ENCODE data around the gene NRXN3.

NRXN3 gene

DNA sequence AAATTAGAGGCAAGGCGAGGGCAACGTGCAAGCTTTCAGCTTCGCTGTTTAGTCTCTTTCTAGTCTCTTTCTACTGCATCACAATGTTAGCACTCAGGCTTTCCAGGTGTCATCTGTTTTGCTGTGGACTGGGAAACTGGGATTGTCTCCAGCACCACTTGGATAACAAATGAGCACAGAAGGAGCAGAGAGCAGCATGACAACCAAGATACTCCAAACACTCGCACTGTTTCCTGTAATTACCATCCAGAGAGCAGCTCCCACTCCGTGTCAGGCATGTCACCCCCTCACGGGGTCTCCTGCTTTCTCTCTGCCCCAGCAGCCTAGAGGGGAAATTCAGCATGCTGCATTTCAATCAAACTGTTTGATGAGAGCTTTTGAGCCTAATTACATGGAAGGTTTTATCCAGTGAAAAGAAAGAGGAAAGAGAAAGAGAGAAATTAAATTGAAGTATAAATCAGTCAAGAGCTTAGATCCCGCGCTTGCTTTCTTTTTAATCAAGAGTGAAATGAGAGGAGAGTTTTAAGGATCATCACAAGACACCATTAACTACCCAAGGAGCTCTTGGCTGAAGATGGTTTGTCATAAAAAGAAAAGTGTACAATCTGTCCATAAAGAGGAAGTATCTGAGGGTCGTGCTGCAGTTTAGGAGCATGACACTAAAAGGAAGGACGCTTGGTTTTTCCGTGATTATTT lies 1123.5 kb downstream of the NRXN3 start:
- no peak for DNase-seq (ENCODE audit: low spot score)

DNA sequence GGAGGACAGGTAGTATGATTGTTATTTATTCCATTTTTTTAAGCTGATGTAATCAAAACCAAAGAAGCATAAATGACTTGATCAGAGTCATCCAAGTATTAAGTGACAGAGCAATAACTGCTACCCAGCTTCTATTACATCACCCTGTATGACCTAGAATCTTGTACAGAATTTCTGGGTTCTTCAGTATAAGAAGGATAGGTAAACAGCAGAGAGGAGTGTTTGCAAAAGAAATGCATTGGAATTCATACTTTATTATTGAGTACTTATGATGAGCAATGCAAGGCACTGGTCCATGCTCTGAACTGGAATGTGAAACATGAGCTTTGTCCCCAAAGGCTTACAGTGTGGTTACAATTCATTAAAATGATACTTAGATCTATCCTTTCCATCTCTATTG lies 1124.3 kb downstream of the NRXN3 start:
- no peak for DNase-seq (ENCODE audit: low spot score)

DNA sequence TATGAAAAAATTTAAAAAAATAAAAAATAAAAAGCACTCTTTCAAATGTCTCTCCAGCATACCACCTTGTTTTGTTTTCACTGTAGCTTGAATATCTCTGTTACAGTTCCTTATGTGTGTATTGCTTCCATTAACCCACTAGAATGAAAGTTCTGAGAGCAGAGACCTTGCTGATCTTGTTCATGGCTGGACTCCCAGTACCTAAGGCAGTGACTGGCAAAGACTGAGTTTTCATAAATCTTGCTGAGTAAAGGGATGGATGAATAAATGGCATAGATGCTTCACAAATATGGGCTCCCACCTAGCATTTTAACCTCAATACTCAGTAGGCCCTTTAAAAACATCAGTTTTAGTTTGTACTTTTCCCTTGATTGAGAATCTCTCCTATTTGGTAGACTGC lies 1125.2 kb downstream of the NRXN3 start:
- no peak for DNase-seq (ENCODE audit: low spot score)

DNA sequence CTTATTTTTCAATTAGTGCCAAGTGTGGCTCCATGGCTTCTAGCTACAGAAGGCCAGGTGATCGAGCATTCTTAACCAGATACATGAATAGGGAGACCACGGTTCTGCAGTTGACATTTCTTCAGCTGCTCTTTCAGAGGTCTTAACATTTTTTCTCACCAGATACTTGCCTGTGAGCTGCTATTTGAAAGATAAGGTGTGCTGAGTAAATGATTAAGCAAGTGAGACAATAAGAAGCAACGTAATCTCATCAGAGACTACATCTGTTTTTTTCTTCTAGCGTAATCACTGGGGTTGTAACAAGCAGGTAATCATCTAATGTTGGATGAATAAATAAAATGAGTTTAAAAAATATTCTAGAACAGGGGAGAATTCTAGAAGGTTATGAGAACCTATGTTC lies 1128.2 kb downstream of the NRXN3 start:
- no peak for DNase-seq (ENCODE audit: low spot score)

DNA sequence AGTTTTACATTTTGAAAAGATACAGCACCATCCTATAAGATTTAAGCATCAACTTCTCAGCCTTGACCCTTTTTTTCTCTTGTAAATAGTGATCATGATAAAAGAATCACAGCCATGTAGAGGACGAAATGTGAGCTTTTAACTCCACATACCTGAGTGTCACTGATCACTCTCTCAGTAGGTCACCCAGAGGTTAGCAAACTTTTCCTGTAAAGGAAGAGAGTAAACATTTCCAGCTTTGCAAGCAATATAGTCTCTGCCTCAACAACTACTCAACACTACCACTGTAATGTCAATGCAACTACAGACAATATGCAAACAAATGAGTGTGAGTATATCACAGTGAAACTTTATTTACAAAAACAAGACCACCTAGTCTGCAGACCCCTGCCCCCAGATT lies 1129.0 kb downstream of the NRXN3 start:
- DNase-seq (ENCODE audit: low spot score): no peak

DNA sequence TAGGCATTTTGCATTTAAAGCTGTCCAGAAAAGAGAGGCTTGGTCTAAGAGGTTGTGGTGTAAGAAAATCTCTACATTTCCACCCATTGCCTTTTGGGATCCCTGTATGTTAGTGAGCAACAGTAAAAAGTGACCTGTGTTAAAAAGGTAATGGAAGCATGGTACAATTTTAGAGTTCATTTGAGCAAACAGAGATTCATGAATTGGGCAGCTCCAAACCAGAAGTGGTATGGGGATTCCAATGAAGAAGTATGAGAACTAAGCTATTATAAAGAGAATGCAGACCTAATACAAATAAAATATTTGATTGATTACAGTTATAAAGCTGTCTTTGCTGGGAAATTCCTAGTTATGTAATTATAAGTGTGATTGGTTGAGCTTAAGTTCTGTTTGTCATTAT lies 1134.1 kb downstream of the NRXN3 start:
- no peak for DNase-seq (ENCODE audit: low spot score)

DNA sequence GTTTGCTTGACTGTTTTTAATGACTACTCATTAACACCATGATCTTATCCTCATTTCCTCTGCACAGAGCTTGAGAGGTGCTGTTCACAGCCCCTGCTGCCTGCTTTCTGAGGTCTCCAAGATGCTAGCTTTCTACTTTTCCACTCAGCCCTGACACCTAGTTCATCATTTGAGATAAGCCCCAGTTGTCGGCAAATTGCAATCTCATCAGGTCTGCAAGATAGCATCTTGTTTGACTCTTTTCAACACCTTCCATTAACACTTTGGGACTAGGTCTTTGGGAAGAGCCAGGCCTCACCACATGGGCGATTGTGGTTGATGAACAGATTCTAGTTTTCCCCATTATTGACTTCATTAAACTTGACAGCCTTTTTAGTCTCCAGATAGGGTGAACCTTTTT lies 1136.4 kb downstream of the NRXN3 start:
- DNase-seq (ENCODE audit: low spot score): no peak

DNA sequence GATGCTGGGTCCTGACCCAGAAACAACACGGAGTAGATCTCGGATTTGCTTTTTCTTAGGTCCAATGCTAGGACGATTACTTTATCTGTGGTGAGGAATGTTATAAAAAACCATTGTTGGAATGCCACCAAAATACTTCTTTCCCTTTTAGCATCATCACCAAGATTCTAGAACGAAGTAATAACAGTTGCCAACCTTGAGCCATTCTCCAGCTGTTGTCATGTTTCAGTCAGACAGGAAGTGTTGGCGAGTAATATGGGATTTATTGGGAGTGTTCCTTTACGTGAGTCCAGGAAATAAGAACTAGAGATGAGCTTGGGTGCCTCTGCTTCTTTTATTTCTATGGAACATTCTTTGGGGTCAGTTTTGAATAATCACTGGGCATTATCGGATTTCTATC lies 1148.2 kb downstream of the NRXN3 start:
- DNase-seq (ENCODE audit: low spot score): no peak

DNA sequence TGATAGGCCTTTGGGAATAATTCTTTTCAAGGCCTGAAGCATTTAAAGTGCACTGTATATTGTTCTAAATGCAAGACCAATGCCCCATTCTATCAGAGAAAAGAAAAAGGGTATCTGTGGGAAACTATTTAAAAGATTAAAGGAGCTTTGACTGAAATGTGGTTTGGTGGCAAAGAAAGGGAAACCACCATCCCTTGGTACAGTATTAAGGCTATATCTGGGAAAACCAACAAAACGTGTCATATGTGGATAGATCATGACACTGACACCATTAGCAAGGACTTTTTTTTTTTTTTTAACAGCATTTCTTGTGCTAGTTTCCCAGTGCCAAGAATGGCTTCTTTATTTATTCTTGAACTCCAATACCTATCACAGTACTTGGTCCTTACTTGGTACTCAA lies 1150.4 kb downstream of the NRXN3 start:
- no peak for DNase-seq (ENCODE audit: low spot score)

DNA sequence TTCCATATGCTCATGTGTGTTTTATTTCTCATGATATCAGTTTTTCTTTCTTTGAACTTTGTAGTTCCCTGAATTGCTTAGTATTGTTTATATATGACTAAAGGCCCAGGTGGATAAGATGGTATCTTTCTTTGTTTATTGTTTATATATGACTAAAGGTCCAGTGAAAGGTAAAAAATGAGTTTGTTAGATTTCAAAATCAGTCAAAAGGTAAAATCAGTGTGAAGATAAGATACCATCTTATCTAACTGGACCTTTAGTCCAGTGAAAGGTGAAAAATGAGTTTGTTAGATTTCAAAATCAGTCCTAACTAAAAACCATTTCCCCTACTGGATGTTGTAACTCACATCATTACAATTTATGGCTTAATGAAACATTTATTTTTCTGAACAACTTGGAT lies 1150.9 kb downstream of the NRXN3 start:
- DNase-seq (ENCODE audit: low spot score): no peak

DNA sequence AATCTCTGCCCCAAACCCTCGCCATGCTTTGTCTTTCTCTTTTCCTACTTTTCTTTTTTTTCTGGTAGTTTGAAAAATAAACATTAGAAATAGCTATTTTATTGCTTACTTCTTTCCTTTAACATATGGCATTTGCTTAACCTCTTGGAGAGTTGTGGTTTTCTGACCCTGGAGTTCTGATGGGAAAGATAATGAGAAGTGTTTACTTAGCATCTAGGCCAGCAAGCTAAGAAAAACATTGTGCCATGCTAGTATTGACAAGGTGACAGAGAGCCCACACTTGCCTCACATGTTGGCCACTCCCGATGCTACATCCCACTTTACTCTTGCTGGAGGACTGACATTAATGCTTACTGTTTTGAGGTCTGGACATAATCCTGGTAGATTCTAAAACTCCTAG lies 1154.9 kb downstream of the NRXN3 start:
- DNase-seq (ENCODE audit: low spot score): no peak

DNA sequence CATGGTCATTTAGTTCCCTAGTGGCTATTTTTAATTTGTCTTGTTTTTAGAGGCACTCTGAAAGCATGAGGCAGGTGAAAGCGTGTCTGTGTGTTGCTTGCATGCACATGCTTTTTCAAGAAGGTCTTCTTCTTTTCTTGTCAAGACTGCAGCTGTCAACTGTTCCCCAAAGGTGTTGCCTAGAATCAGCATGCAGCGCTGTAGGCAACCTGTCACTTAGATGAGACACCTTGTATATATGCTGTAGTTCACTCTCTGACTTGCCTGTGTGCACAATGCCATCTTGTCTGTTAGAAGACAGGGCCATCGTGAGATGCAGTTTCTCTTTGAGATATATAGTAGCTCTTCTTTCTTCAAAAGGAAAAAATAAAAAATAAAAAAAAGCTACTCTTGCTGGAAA lies 1155.4 kb downstream of the NRXN3 start:
- DNase-seq (ENCODE audit: low spot score): no peak

DNA sequence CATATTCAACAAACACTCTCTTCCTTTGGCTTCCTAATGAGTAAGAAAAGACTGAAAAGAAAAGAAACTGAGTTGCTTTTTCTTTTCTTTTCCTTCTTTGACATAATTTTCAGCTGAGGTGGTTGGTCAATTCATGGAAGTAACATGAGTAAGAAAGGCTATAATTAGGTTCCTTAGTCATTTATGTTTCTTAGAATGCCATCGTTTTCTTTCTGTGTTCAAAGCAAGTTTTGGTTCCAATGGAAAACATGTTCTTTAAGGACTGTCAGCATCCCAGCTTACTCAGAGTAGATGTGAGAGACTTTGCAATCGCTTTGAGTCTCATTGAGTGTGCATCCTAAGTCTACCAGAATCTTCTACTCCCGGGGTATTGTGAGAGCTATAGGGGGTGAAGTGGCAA lies 1158.7 kb downstream of the NRXN3 start:
- no peak for DNase-seq (ENCODE audit: low spot score)

DNA sequence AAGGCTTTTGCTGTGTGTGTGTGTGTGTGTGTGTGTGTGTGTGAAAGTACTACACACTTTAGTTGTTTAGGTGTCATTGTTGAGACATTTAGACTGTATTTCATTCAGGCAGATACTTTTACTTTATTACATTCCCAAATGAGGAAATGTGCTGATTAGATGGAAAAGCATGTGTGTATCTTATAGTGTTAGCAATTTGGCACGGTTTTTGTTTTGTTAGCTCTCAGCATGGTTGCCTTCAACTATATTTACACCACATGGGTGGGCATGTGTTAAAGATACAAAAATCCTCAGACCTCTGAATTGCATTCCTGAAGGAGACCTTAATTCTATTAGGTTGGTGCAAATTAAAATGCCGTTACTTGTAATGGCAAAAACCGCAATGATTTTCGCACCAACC lies 1161.7 kb downstream of the NRXN3 start:
- DNase-seq (ENCODE audit: low spot score): no peak

DNA sequence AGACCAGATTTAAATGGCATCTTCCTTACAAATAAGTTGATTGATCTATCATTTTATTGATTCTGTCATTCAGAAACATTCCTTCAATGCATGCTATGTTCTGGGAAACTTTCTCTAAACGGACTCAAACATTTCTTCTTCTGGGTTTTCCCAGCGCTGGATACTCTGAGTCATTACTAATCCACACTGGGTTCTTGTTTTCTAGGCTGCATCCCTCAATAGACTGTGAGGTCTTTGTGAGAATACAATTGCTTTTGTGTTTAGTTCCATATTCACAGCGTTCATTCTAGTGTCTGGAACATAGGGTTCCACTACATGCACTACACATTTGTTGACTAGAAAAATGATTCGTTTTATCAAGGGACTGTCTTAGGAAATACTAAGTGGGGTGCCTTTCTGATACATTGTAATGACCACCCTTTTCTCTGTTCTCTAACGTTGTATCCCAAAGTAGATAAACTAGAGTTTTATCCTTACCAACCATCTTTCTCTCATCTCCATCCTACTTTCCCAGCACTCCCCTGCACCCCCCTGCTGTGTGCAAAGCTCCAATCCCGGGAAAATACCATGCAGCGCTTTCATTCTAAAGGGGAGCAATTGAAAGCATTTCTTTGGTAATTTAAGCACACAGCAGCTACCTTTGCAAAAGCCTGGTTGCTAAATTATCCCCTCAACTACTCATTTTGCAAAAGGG lies 1162.5 kb downstream of the NRXN3 start:
- no peak for DNase-seq (ENCODE audit: low spot score)

DNA sequence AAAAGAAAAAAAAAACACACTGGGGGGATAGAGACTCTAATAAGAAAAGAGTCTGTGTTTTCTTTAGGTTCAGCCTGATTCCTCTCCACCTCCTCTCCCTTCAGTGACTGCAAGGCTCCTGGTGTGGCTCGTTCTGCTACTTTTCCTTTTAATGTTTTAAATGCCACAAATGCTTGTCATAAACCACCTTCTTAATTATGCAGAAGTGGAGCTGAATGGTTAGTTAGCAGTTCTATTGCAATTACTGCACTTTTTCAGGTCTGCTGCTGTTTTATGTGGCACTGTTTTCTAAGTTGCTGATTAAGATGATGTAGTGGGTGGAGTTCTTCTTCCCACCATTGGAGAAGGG lies 1163.0 kb downstream of the NRXN3 start:
- DNase-seq (ENCODE audit: low spot score): no peak

DNA sequence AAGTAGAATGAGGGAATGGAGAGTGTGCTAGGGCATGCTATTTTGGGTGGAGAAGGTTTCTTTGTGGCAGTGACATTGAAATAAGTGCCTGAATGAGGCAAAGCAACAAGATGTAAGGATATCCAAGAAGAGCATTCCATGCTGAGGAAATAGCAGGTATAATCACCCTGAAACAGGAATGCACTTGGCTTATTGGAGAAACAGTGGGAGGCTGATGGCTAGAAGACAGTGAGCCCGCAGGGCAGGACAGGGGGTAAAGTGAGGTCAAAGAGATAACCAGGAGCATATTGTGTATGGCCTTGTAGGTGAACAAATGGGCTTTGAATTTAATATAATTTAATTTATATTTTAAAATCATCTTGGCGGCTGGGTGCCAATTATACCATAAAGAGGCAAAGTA lies 1164.1 kb downstream of the NRXN3 start:
- DNase-seq (ENCODE audit: low spot score): no peak

DNA sequence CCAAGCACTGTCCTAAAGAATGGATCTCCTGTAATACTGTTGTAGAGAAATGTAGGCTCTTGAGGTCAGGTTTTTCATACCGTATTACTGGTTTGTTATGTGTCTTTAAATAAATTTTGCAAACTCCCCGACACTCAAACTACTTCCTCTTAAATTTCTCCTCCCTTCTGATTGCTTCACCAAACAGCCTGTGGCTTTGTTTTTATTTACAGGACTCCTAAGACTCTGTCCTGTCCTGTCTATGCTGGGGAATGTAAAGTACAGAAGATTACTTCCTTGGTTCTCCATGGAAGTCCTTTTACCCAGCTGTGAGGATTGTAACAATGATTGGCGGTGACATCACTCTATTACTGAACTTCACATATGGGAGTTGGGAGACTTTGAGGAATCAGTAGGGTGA lies 1167.6 kb downstream of the NRXN3 start:
- DNase-seq (ENCODE audit: low spot score): no peak

DNA sequence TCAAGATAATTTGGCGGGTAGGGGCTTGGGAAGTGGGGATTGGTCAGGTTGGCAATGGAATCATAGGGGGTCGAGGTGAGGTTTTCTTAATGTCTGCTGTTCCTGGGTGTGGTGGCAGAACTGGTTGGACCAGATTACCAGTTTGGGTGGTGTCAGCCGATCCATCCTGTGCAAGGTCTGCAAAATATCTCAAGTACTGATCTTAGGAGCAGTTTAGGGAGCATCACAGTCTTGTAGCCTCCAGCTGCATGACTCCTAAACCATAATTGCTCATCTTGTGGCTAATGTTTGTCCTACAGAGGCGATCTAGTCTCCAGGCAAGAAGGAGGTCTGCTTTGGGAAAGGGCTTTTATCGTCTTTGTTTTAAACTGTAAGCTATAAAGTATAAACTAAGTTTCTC lies 1172.8 kb downstream of the NRXN3 start:
- DNase-seq (ENCODE audit: low spot score): no peak

DNA sequence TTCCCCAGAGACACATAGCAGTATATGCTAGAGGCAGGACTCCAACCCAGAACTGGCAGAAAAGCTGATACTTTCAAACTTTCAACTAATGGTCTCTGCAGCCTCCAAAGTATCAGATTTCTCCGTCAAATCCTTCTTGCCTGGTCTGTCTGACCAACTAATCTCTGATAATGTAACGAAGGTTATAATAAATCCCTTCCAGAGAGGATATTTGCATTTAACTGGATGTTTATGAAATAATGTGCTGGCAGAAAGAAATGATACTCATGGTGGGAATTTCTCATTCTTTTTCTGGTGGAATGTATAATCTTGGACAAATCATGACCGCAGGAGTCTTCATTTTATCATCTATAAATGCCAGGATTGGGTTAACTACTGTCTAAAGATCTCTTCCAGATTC lies 1180.8 kb downstream of the NRXN3 start:
- no peak for DNase-seq (ENCODE audit: low spot score)

DNA sequence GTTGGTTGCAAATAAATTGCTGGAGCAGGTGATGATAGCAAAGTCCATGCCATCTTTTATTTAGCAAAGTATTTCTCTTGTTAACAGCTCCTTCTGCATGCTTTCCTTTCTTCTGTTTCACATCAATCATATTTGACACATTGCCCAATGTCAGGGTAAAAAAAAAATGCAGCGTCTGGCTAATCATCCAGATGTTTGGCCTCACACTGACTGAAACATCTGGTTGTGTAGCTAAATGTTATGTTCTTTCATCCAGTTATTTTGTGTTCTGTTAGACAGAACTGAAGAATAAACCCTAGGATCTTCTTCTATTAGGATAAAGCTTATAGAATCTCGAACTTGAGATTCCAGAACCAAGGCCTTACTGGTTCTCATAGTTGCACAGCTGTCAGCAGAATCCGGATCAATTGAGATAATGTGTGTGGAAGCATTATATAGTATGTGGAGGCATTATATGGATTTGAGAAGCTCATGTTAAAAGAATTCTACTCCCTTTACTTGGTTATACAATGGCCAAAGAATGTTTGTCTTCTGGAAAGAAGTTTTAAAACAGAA lies 1182.0 kb downstream of the NRXN3 start:
- DNase-seq (ENCODE audit: low spot score): no peak

DNA sequence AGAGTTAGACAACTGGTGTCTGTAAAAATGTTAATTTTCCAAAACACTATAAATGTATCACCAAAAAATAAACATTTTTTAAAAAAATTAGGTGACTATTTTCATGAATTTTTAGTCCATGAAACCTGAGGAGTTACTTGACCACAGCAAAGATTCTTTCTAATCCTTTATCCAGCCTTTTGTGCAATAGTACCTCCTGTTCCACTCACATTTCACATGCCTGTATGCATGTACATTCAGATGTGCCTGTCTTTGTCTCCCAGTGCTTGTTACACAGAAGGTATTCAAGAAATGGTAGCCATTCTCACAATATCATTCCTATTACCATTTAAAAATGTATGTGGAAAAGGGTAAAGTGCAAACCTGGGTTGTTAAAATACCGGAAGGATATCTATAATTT lies 1184.2 kb downstream of the NRXN3 start:
- no peak for DNase-seq (ENCODE audit: low spot score)

DNA sequence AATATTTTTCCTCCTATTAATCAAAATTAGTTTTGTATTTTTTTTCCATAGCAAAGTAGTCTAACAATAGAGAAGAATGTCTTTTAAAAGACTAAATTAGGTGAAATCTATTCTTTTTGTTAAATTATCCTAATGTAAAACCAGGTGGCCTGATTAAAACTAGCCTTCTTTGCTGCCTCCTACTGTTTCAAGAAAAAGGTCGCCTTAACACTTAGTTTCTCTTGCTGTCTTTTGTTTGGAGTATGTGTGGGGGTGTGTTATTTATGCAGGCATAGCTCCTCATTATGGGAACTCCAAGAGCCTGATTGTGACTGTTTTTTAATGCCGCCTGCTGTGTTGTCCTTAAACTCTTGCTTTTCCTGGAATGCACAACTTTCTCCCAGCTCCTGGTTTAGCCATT lies 1185.9 kb downstream of the NRXN3 start:
- DNase-seq (ENCODE audit: low spot score): no peak

DNA sequence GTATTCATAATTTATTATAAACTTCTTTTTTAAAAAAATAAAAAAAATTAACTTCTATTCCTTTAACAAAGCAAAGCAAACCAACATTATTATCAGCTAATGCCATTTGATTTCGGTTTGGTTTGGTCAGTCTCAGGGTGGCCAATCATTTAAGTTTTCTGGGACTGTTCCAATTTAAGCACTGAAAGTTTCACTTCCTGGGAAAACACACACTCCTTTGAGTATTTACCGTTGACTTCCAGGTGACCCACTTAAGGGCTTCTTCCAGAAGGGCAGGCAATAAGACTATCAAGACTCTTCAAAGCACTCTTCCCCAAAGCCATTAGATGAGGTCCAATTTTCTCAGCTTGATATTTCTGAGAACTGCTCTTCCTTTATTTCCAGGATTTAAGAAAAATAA lies 1187.1 kb downstream of the NRXN3 start:
- DNase-seq (ENCODE audit: low spot score): no peak
